HEK293T (cell line): ENCODE results near the gene GRM5.

ENCODE experiments used
- CTCF ChIA-PET: fragments of 350-600 bp; formaldehyde crosslinking; extraction: SDS; loops from one replicate; lab custom pipeline; 2021; ENCODE audit warnings: antibody characterized with exemption, inconsistent platforms; lab: Yijun Ruan, JAX
- POLR2A ChIA-PET: fragments of 350-600 bp; formaldehyde crosslinking; extraction: SDS; loops from one replicate; lab custom pipeline; 2020; ENCODE audit warnings: antibody characterized with exemption, inconsistent platforms; lab: Yijun Ruan, JAX
- DNase-seq: peaks from one replicate; pipeline ENCODE4 v3.0.0; 2012; ENCODE audit warnings: mixed read lengths; ENCODE audit errors: extremely low spot score
- ARNT ChIP-seq: fragments of 450-650 bp; IDR thresholded peaks from 2 replicates; pipeline ENCODE4 v1.6.1; 2017; ENCODE audit warnings: mild to moderate bottlenecking
- BHLHE40 ChIP-seq: fragments of 450-650 bp; IDR thresholded peaks from 2 replicates; pipeline ENCODE4 v1.6.1; 2016; ENCODE audit warnings: mild to moderate bottlenecking, moderate library complexity, borderline replicate concordance
- CTBP1 ChIP-seq: fragments of 450-650 bp; IDR thresholded peaks from 2 replicates; pipeline ENCODE4 v1.6.1; 2016; ENCODE audit warnings: borderline replicate concordance
- ELF4 ChIP-seq: fragments of 450-650 bp; IDR thresholded peaks from 2 replicates; pipeline ENCODE4 v1.6.1; 2017; ENCODE audit warnings: antibody characterized with exemption
- FOXA1 ChIP-seq: fragments of 450-650 bp; IDR thresholded peaks from 2 replicates; pipeline ENCODE4 v1.6.1; 2016; ENCODE audit warnings: mild to moderate bottlenecking
- FOXK2 ChIP-seq: fragments of 450-650 bp; IDR thresholded peaks from 2 replicates; pipeline ENCODE4 v1.6.1; 2016; ENCODE audit warnings: mild to moderate bottlenecking
- FOXM1 ChIP-seq: fragments of 450-650 bp; IDR thresholded peaks from 2 replicates; pipeline ENCODE4 v1.6.1; 2017; ENCODE audit warnings: mild to moderate bottlenecking, borderline replicate concordance
- HDGF ChIP-seq: fragments of 450-650 bp; IDR thresholded peaks from 2 replicates; pipeline ENCODE4 v1.6.1; 2017; ENCODE audit warnings: antibody characterized with exemption, borderline replicate concordance
- L3MBTL2 ChIP-seq: fragments of 450-650 bp; conservative IDR thresholded peaks from 2 replicates; pipeline ENCODE4 v1.6.1; 2016; ENCODE audit warnings: mild to moderate bottlenecking
- LEF1 ChIP-seq: fragments of 450-650 bp; IDR thresholded peaks from 2 replicates; pipeline ENCODE4 v1.6.1; 2017; ENCODE audit warnings: mild to moderate bottlenecking, borderline replicate concordance
- NFRKB ChIP-seq: fragments of 450-650 bp; IDR thresholded peaks from 2 replicates; pipeline ENCODE4 v1.6.1; 2016; ENCODE audit warnings: mild to moderate bottlenecking, moderate library complexity
- PKNOX1 ChIP-seq: fragments of 450-650 bp; IDR thresholded peaks from 2 replicates; pipeline ENCODE4 v1.6.1; 2016
- SP1 ChIP-seq: fragments of 450-650 bp; IDR thresholded peaks from 2 replicates; pipeline ENCODE4 v1.6.1; 2017
- SUZ12 ChIP-seq: fragments of 450-650 bp; IDR thresholded peaks from 2 replicates; pipeline ENCODE4 v1.6.1; 2016; ENCODE audit warnings: mild to moderate bottlenecking
- TARDBP ChIP-seq: fragments of 450-650 bp; IDR thresholded peaks from 2 replicates; pipeline ENCODE4 v1.6.1; 2016
- ZNF384 ChIP-seq: fragments of 450-650 bp; IDR thresholded peaks from 2 replicates; pipeline ENCODE4 v1.6.1; 2016

GRM5 gene

GRCh38 chr11:88597387-88597786, 468.4 kb downstream of the GRM5 start:
- TF ChIP-seq ELF4 (no peak), NFRKB (no peak), SUZ12 (no peak), FOXK2 (no peak), FOXM1 (no peak), ARNT (no peak), ZNF384 (no peak), SP1 (no peak), CTBP1 (no peak), HDGF (no peak), LEF1 (no peak), BHLHE40 (no peak), FOXA1 (no peak), TARDBP (no peak), PKNOX1 (no peak), L3MBTL2 (no peak)
- no peak for DNase-seq
- ChIA-PET CTCF (no interaction called here), POLR2A (no interaction called here)

- no peak for TF ChIP-seq ARNT
- no peak for TF ChIP-seq PKNOX1
- no peak for TF ChIP-seq FOXA1
- TF ChIP-seq FOXM1, result no peak
- no peak for TF ChIP-seq HDGF
- TF ChIP-seq LEF1, result no peak
- TF ChIP-seq TARDBP, result no peak
- no peak for TF ChIP-seq SUZ12
- ChIA-PET POLR2A (no interaction called here), CTCF (no interaction called here)
- no peak for DNase-seq
Measured at GRCh38 chr11:88596786-88597185, 469.0 kb downstream of the GRM5 start.

- TF ChIP-seq SUZ12 (no peak), FOXK2 (no peak), NFRKB (no peak), FOXM1 (no peak), SP1 (no peak)
- no peak for DNase-seq
- POLR2A ChIA-PET, result no interaction called here
- CTCF ChIA-PET, result no interaction called here
Measured at GRCh38 chr11:88594274-88594950, 471.4 kb downstream of the GRM5 start.

- TF ChIP-seq HDGF, result no peak
- TF ChIP-seq FOXM1, result no peak
- TF ChIP-seq ARNT, result no peak
- TF ChIP-seq TARDBP, result no peak
- no peak for TF ChIP-seq CTBP1
- no peak for TF ChIP-seq FOXK2
- no peak for TF ChIP-seq ELF4
- no peak for TF ChIP-seq L3MBTL2
- no peak for TF ChIP-seq ZNF384
- TF ChIP-seq PKNOX1, result no peak
- no peak for TF ChIP-seq BHLHE40
- no peak for TF ChIP-seq LEF1
- no peak for TF ChIP-seq SP1
- TF ChIP-seq NFRKB, result no peak
- no peak for TF ChIP-seq SUZ12
- TF ChIP-seq FOXA1, result no peak
- POLR2A ChIA-PET, result no interaction called here
- no peak for DNase-seq
- CTCF ChIA-PET, result interaction anchor here (0.6 kb wide), 1 partner anchor 46 kb away, joined by 3 read pairs; no protein-coding TSS in a partner anchor
Measured at GRCh38 chr11:88590361-88590760, 475.4 kb downstream of the GRM5 start.

GRCh38 chr11:88583251-88583650, 482.5 kb downstream of the GRM5 start:
- CTCF ChIA-PET, result interaction anchor here (0.6 kb wide), 1 partner anchor 447 kb away, joined by 3 read pairs; no protein-coding TSS in a partner anchor
- POLR2A ChIA-PET, result no interaction called here
- TF ChIP-seq ELF4 (no peak), ARNT (no peak)
- DNase-seq, result no peak

- POLR2A ChIA-PET, result no interaction called here
- no peak for TF ChIP-seq ARNT
- no peak for TF ChIP-seq ELF4
- TF ChIP-seq PKNOX1, result no peak
- TF ChIP-seq SUZ12, result no peak
- no peak for TF ChIP-seq HDGF
- TF ChIP-seq LEF1, result no peak
- TF ChIP-seq ZNF384, result no peak
- TF ChIP-seq NFRKB, result no peak
- no peak for DNase-seq
- CTCF ChIA-PET, result no interaction called here
Measured at GRCh38 chr11:88579466-88579865, 486.3 kb downstream of the GRM5 start.
